Brain microvascular endothelial cell (primary cell): ENCODE data around the gene SUGP2.

Experiments used
- DNase-seq: peaks from one replicate; pipeline ENCODE4 v3.0.0-alpha.2; 2020
- H3K27ac ChIP-seq: fragments of 250-450 bp; sonication (Bioruptor Pico); 2 replicates; pipeline ENCODE4 v1.5.1; 2020; ENCODE audit warnings: mild to moderate bottlenecking, moderate library complexity
- H3K27me3 ChIP-seq: fragments of 250-450 bp; sonication (Bioruptor Pico); replicated peaks from 2 replicates; pipeline ENCODE4 v1.5.1; 2020; ENCODE audit warnings: mild to moderate bottlenecking
- H3K36me3 ChIP-seq: fragments of 250-450 bp; sonication (Bioruptor Pico); replicated peaks from 2 replicates; pipeline ENCODE4 v1.5.1; 2020; ENCODE audit warnings: mild to moderate bottlenecking
- H3K4me3 ChIP-seq: 2 replicates; pipeline ENCODE4 v1.5.1; 2011; ENCODE audit warnings: low read depth, mild to moderate bottlenecking, control low read depth, low read length, moderate library complexity
- in situ Hi-C: cut with HindIII; loops from 2 replicates; pipeline ENCODE4 v1.10.0; 2017; ENCODE audit warnings: low sequenced_read_pairs, low pct_ligation_motif_present
- TF ChIP-seq, protein P1 (sequence below): IDR thresholded peaks from 2 replicates; pipeline ENCODE4 v1.5.1; 2011; ENCODE audit warnings: low read depth, mild to moderate bottlenecking, moderate library complexity, low read length, control low read depth, inconsistent platforms; ENCODE audit errors: missing control alignments

Gene SUGP2

DNA sequence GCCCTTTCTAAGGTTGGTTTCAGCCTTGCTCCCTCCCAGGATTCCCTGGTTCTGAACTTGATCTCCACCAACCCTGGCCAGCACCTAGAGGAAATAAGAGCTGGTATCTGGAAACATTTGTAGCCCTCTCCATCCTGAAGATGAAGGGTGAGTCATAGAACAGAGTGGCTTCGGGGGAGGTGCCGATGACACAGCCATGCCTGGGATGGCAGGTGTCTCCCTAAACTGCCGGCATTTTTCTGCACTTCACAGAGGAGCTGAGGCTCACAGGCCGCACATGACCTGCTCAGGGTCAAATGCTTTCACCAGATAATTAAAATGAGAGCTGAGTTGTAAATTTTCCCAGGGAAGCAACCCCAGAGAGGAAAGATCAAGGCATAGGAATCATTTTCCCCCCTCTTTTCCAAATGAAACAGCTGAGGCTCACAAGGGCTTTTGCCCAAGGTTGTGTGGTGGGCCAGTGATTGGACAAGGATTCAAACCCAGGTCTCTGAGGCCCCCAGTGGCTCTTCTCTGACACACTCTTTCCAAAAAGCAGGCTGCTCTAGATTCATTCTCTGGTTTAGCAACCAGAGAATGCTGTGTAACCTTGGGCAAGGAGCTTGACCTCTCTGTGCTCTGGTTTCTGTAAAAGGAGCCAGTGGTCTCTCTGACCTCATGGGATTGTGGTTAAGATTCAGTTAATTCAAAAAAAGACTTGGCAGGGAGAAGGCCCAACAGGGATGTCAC, 29.3 kb upstream of the SUGP2 start:
- H3K27me3 ChIP-seq = no peaks in the 10 kb centered on the region
- in situ Hi-C loops = no loop called here
- TF ChIP-seq, protein P1, sequence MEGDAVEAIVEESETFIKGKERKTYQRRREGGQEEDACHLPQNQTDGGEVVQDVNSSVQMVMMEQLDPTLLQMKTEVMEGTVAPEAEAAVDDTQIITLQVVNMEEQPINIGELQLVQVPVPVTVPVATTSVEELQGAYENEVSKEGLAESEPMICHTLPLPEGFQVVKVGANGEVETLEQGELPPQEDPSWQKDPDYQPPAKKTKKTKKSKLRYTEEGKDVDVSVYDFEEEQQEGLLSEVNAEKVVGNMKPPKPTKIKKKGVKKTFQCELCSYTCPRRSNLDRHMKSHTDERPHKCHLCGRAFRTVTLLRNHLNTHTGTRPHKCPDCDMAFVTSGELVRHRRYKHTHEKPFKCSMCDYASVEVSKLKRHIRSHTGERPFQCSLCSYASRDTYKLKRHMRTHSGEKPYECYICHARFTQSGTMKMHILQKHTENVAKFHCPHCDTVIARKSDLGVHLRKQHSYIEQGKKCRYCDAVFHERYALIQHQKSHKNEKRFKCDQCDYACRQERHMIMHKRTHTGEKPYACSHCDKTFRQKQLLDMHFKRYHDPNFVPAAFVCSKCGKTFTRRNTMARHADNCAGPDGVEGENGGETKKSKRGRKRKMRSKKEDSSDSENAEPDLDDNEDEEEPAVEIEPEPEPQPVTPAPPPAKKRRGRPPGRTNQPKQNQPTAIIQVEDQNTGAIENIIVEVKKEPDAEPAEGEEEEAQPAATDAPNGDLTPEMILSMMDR = no peak
- H3K4me3 ChIP-seq = peak overlapping the region; percentile 60
- DNase-seq = peak; percentile 11
- H3K27ac ChIP-seq = no peak overlapping the region
- H3K36me3 ChIP-seq = peaks cover 21% of the 10 kb centered on the region

DNA sequence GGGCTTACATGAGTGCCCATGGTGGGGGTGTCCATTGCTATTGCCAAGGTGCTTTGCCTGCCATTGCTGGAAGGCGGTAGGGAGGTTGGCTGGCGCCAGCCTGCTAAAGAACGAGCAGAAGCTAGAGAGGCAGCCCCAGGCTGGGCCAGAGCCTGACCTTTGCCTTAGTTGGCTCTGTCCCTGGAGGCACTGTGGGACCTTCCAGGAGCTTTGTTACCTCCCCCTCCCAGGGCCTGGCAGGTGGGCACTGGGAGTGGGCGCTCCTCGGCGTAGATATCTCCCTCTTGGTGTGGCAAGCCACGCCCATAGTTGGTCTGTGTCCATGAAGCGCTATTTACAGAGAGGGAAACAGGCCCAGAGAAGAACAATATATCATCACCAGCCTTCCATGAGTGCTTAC, 28.2 kb upstream of the SUGP2 start:
- in situ Hi-C loops = no loop called here
- TF ChIP-seq, protein P1 = no peak
- no peak overlapping the region for H3K4me3 ChIP-seq
- DNase-seq = no peak
- no peak overlapping the region for H3K27ac ChIP-seq
- peaks cover 30% of the 10 kb centered on the region for H3K36me3 ChIP-seq
- H3K27me3 ChIP-seq = no peaks in the 10 kb centered on the region

DNA sequence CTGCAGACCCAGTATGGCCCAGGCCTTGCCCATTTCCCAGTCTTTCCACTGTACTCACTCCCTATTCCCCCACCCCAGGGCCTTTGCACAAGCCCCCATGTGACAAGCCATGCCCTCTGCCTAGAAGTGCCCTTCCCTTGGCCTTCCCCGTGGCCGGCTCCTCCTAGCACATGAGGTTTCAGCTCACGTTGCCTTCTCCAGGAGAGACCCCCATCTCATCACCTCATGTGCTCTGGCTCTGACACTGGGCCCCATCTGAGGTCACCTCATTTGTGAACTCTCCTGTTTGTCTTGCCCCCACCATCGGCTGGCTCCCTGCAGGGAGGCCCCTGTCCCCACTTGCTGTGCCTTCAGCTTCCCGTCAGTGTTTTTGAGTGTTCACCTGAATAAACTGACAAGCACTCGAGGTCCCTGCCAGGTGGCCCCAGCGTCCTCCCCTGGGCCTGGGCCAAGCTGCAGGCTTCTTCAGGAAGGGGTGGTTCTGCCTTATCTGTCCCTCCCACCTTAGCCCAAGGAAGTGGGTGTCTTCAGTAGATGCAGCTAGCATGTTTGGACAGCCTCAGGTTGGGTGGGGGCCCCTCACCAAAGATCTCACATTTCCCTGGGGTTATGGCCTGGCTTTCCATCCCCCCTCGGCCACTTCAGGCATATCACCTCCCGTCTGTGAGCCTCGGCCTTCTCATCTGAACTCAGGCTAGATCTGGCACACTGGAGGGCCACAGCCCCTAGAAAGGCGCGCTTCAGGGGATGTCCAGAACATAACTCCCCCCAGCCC, 26.7 kb upstream of the SUGP2 start:
- Histone ChIP-seq H3K27me3 (no peaks in the 10 kb centered on the region), H3K27ac (no peak overlapping the region), H3K36me3 (peaks cover 42% of the 10 kb centered on the region), H3K4me3 (no peak overlapping the region)
- in situ Hi-C loops = no loop called here
- DNase-seq = no peak
- TF ChIP-seq, protein P1 = no peak

DNA sequence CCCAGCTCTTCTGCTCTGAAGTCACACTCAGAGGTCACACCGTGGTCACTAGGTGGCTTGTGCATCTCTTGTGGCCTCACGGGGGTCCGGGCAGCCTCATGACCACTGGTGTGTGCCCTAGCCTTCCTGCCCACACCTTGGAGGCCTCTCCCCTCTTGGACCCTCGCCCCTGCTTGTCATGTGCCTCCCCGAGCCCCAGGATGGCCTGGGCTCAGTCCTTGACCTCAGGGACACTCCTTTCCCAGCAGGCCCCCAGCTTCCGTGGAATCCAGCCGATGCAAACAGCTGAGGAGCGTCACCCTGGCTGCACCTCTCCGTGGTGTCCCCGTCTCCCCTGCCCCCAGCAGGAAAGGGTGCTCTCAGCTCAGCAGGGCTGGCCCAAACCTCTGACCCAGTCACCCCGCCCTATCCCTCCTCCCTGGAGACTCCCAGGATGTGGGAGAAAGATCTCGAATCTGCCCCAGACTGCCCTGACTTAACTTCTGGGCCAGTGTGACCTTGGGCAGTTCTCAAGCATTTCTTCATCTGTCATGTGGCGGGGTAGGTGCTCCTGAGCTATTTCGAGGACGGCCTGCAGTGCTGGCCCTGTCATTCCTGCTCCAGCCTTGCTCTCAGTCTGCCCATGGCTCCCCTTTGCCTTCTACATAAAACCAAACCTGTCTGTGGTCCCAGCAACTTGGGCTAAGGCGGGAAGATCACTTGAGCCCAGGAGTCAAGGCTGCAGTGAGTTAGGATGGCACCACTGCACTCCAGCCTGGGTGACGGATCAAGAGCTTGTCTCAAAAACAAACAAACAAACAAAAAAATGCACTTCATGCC, 25.9 kb upstream of the SUGP2 start:
- Histone ChIP-seq H3K36me3 (peaks cover 50% of the 10 kb centered on the region), H3K27me3 (no peaks in the 10 kb centered on the region), H3K27ac (no peak overlapping the region), H3K4me3 (no peak overlapping the region)
- in situ Hi-C loops = no loop called here
- TF ChIP-seq, protein P1 = no peak
- DNase-seq = no peak

DNA sequence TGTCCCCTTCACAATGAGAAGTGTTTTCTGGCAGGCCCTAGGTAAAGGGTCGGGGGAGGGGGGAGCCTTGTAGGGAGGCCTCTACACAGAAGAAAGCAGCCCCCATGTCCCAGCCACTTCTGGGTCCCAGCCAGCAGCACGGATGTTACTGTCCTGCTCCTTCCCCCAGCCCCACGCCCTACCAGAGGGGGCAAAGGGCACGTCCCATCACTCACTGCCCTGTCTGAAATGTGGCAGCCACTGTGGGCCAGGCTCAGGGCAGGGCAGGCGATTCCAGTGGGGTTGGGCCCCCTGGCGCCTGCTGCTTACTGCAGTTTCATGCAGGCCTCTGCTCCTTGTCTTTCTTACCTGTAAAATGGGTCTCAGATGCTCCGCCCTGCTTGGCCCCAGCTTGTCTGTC, 24.4 kb upstream of the SUGP2 start:
- H3K27ac ChIP-seq = no peak overlapping the region
- TF ChIP-seq, protein P1 = no peak
- in situ Hi-C loops = no loop called here
- DNase-seq = no peak
- no peaks in the 10 kb centered on the region for H3K27me3 ChIP-seq
- no peak overlapping the region for H3K4me3 ChIP-seq
- peaks cover 57% of the 10 kb centered on the region for H3K36me3 ChIP-seq
